Cardiac fibroblast (primary cell): ENCODE measurements around the gene ZNF335.

Experiments used
- DNase-seq, 2 donors: peaks; one replicate each; pipeline versions ENCODE4 v3.0.0 to v3.0.0-alpha.2; 2010; ENCODE audit warnings: low read depth in 2 of 2
- H3K4me3 ChIP-seq, 2 donors: replicated peaks in 1 of 2; 1 replicate in 1 of 2; 2 replicates in 1 of 2; pipeline ENCODE4 v1.5.1; 2011; ENCODE audit warnings: low read depth in 2 of 2, low read length in 2 of 2, mild to moderate bottlenecking in 2 of 2, moderate library complexity in 1 of 2
- CTCF ChIP-seq: IDR thresholded peaks from one replicate; pipeline ENCODE4 v1.5.1; 2011; ENCODE audit warnings: low read depth, mild to moderate bottlenecking, low read length, inconsistent platforms

The ZNF335 gene

GRCh38 chr20:46013829-46014516, 42.0 kb upstream of the ZNF335 start:
- DNase-seq = peak; percentile 41 to 56
- H3K4me3 ChIP-seq = no peak overlapping the region
- TF ChIP-seq CTCF = peak; percentile 66

DNA sequence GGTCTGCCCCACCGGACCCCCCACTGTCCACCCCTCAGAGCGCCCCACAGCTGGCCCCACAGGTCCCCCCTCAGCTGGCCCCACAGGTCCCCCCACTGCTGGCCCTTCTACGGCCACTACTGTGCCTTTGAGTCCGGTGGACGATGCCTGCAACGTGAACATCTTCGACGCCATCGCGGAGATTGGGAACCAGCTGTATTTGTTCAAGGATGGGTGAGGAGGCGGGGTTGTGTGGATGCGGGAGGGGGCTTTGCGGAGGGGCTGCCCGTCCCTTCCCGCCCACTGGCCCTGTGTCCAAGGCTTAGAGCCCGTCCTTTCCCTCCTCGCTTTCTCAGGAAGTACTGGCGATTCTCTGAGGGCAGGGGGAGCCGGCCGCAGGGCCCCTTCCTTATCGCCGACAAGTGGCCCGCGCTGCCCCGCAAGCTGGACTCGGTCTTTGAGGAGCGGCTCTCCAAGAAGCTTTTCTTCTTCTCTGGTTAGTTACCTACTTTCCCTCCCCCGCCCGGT, 41.4 kb upstream of the ZNF335 start:
- no peak for TF ChIP-seq CTCF
- DNase-seq = no peak
- no peak overlapping the region for H3K4me3 ChIP-seq

DNA sequence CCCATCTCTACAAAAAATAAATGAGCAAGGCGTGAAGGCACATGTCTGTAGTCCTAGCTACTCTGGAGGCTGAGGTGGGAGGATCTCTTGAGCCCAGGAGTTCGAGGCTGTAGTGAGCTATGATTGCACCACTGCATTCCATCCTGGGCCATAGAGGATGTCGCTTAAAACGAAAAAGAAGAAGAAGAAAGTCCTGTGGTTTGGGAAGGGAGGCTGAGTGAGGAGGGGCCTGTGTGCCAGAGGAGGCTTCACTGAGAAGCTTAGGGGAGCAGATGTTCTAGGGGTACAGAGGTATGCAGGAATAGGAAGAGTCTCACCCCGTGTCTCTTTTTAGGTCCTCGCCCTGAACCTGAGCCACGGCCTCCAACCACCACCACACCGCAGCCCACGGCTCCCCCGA, 40.9 kb upstream of the ZNF335 start:
- no peak overlapping the region for H3K4me3 ChIP-seq
- TF ChIP-seq CTCF = no peak

DNA sequence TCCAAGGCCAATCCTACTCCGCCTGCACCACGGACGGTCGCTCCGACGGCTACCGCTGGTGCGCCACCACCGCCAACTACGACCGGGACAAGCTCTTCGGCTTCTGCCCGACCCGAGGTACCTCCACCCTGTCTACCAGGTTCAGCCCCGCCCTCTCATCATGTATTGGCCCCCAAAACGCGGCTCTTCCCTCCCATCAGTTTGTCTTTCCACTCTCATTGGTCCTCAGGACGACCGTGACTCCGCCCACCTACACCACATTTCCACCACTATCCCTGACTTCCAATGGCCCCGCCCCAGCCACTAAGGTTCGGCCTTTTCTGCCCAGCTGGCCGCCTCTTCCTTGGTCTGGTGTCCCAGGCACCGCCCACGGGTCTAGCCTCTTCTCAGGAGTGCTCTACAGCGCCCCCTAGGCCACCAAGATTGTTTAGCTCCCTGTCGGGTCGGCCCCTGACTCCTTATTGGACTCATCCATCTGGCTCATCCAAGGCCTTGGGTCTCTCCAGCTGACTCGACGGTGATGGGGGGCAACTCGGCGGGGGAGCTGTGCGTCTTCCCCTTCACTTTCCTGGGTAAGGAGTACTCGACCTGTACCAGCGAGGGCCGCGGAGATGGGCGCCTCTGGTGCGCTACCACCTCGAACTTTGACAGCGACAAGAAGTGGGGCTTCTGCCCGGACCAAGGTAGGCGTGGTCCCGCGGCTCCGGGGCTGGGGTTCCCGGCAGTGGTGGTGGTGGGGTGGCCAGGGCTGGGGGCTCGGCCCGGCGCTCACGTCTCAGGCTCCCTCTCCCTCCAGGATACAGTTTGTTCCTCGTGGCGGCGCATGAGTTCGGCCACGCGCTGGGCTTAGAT, 39.9 kb upstream of the ZNF335 start:
- peak; percentile 25 for TF ChIP-seq CTCF
- DNase-seq = peak; percentile 25 to 69
- H3K4me3 ChIP-seq = no peak overlapping the region

More for the DNA sequence above, 40.9 kb upstream of the ZNF335 start:
- no peak for DNase-seq

DNA sequence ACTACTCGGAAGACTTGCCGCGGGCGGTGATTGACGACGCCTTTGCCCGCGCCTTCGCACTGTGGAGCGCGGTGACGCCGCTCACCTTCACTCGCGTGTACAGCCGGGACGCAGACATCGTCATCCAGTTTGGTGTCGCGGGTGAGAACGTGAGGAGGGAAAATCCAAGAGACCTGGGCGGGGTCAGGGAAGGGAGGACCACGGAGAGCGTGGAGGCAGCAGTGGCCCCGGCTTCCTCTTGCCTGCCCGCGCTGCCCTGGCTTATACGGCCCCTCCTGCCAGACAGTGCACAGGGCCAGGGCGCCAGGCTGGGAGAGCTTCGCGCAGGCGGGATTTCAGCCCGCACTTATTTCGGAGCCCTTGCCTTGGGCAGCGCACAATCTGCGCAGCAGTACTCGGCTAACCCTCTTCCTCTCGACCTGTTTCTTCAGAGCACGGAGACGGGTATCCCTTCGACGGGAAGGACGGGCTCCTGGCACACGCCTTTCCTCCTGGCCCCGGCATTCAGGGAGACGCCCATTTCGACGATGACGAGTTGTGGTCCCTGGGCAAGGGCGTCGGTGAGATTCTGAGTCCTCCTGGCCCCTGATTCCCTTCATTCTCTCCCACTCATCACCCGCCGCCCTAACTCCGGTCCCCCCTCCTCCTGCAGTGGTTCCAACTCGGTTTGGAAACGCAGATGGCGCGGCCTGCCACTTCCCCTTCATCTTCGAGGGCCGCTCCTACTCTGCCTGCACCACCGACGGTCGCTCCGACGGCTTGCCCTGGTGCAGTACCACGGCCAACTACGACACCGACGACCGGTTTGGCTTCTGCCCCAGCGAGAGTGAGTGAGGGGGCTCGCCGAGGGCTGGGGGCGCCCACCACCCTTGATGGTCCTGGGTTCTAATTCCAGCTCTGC, 38.7 kb upstream of the ZNF335 start:
- DNase-seq = no peak
- H3K4me3 ChIP-seq = no peak overlapping the region
- TF ChIP-seq CTCF = no peak

- DNase-seq = no peak
- TF ChIP-seq CTCF = no peak
- no peak overlapping the region for H3K4me3 ChIP-seq
Observed at GRCh38 chr20:46009816-46010215, 37.8 kb upstream of the ZNF335 start.
